GM20431 (cell line): Measurements from ENCODE around the gene LRRC10B.

Source experiments
- in situ Hi-C: fragments of 300-500 bp; cut with MseI, MboI; formaldehyde crosslinking; loops from one replicate; pipeline ENCODE4 v1.15.0; 2020; ENCODE audit warnings: low sequenced_read_pairs; ENCODE audit not compliant: unreplicated experiment

Gene LRRC10B

GRCh38 chr11:61486011-61486620 is 22.4 kb upstream of the LRRC10B start:
- in situ Hi-C loops: no loop called here

GRCh38 chr11:61486779-61487178 is 21.8 kb upstream of the LRRC10B start:
- in situ Hi-C loops: no loop called here

GRCh38 chr11:61487342-61488025 is 21.1 kb upstream of the LRRC10B start:
- in situ Hi-C loops: no loop called here

DNA sequence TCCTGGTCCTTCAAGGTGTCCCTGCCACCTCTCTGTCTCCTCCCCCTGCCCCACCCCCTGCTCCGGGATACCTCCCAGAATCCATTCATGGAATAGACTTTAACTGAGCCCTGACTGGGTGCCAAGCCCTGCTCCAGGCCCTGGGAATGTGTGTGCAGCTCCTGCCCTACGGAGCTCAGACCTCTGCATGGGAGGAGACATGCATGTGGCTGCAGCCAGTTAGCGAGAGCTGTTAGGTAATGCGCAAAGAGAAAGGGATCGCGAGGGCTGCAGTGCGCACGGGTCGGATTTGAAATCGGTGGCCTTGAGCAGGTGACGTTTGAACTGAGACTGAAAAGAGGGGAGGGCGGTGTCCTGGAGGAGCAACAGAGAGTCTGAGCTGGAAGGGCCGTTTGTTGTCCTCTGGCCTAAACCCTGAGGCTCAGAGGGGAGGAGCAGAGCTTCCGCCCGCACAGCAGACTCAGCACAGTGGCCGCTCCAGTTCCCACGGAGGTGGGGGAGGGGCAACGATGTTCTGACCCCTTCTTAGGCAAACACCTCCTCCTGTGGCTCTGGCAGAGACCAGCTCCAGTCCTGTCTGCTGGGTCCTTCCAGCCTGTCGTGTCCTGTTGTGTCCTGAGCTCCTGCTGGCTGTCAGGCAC is 19.8 kb upstream of the LRRC10B start:
- in situ Hi-C loops: no loop called here

GRCh38 chr11:61489833-61490721 is 18.5 kb upstream of the LRRC10B start:
- in situ Hi-C loops: no loop called here

- in situ Hi-C loops: no loop called here
These were observed 16.7 kb upstream of the LRRC10B start for GRCh38 chr11:61491736-61492395.

DNA sequence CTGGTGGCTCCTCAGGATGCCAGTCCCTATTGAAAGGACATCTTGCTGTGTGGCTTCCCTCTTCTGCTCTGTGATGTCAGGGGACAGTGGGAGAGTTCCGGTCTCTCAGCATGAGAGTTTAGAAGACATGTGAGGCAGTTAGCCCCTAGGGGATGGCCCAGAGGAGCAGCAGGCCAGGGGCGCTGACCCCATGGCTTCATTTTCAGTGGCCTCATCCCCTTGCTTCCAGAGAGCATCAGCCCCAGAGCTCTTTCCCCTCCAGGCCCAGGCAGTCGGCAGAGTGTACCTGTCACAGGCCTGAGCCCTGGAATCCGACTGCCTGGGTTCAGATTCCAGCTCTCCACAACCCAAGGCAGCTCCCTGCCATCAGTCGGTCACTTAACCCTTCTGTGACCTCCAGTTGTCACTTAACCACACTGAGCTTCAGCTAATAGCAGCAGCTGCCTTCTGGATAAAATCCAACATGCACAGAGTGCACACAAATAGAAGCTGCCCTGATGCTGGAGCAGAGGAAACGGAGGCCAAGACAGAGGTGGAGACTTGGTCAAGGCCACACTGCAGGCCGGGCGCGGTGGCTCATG is 14.1 kb upstream of the LRRC10B start:
- in situ Hi-C loops: no loop called here

DNA sequence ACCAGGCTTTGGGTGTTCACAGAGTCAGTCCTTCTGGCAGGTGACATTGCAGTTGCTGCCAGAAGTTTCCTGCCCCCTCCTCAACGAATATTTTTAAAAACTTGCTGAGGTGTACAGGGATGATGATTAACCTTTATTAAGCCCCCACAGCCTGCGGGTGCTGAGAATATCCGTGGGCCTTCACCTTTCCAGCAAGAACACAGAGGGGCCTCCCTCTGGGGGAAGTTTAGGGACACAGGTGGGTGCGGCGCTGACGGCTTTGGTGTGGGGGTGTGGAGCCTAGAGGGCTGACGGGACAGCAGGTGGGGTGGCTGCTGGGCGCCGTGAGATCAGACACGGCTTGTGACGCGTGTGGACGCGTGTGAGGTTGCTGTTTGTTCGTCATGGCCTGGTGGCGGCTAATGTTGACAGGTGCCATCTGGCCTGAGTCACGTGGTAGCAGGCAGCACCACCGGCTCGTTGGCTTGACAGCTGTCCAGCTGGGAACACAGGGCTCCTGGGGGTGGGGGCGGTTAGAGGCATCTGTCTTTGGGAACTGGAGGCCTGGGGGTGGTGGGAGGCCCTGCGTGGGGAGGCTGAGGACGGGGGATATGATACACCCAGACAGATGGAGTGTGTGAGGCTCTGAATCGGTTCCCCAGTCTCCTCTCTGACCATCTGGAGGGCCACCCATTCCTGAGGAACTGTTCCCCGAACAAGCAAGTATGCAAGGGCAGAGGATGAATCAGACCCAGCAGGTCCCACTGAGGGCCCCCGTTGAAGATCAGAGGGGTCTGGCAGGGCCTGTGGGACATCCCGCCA is 12.5 kb upstream of the LRRC10B start:
- in situ Hi-C loops: no loop called here

- in situ Hi-C loops: no loop called here
These were observed 11.7 kb upstream of the LRRC10B start for GRCh38 chr11:61496602-61497400.

- in situ Hi-C loops: no loop called here
These were observed 11.1 kb upstream of the LRRC10B start for GRCh38 chr11:61497473-61497872.

DNA sequence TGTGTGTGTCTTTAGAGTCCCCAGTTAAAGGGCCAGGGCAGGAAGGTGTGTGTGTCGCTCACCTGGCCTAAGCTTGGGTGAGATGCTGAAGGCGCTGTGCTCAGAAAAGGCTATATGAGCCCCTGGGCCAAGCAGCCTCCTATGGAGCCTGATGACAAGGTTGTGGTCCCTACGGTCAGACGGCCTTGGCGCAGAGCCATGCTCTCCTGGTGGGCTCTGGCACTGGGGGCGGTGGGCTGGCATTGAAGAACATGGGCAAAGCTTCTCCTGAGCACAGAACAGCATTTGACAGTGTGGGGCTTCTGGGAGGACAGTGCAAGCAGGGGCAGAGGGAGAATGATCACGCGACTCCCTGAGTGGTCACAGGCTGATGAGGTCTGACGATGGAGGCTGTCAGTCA is 10.7 kb upstream of the LRRC10B start:
- in situ Hi-C loops: no loop called here

DNA sequence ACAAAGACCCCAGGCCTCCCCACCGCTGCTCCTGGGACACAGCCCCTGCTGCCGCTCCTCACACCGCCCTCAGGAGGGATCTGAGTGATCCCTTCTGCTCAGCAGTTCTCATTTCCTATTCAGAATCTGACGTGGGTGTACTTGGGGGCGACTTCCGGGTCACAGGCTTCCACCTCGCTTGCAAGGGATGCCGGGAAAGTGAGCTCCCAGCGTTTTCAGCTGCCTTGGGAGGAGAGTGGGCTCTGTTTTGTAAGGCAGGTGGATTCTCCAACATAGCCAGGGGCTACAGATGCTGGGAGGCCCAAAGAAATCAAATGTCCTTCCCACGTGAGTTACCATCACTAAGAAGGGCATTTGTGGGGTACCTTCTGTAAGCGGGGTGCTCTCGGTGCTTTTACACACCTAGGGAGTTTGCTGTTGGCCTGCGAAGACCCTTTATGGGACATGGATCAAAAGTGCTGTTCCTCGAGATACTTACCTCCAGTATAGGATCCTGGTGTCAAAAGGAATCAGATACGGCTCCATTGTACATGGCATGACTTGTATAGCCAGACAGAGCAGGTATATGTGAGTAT is 9.7 kb upstream of the LRRC10B start:
- in situ Hi-C loops: no loop called here

DNA sequence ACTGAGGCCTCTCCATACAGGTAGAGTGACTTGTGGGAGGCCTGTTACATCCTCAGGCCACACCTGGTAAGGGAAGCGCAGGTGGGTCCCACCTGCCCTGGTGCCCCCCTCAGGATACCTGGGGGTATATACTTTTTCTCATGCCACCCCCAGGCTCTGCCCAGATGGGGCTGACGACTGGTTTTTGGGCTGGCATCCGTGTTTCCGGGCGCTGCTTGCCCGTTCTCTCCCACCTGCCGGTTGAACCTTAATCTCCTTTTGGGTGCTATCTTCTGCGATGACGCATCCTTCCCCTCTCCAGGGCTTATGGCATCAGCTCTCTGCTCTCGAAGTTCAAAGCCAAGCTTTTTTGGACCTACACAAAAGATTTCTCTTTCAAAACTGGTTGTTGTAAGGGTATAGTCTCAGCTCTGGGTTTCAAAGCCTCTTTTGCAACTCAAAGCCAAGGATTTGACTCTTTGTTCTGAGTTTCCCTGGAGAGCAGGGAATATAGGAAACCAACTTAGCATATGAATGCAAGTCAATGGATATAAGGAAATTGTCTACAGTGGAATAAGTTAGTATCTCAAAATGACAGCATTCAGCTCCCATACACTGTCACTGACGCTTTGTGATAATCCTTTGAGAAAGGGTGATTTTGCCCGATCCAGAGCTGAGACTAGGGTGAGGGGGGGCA is 8.6 kb upstream of the LRRC10B start:
- in situ Hi-C loops: no loop called here

GRCh38 chr11:61502522-61502921 is 6.0 kb upstream of the LRRC10B start:
- in situ Hi-C loops: no loop called here

GRCh38 chr11:61503135-61503770 is 5.3 kb upstream of the LRRC10B start:
- in situ Hi-C loops: no loop called here

DNA sequence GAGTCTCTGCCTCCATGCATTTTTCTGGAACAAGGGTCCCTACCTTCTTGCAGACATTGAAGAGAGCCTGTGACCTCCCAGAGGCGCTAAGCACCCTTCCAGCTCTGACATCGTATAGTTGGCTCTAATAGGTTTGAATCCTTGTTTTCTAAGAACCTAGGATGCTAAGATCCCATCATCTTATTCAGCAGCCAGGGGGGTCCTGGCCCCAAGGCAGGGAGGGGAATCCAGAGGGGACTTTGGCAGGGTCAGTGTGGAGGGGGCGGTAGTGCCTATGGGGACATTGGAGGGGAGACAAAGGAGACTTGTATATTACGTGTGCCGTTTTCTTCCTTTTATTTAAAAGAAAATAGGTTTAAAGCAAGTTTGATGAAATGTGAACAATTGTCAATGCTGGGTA is 3.4 kb upstream of the LRRC10B start:
- in situ Hi-C loops: no loop called here

- in situ Hi-C loops: no loop called here
These were observed 2.9 kb upstream of the LRRC10B start for GRCh38 chr11:61505640-61506155.
